ENCODE data around the gene GLB1L. TPM values are rescaled to one million over a fixed set of nuclear protein-coding genes. Genes with fewer than 3 reads are reported as not detected.

The GLB1L gene
- total RNA-seq, 3 donors from 2014 or later: 4.2 to 10.8 (median 5.8) TPM

DNA sequence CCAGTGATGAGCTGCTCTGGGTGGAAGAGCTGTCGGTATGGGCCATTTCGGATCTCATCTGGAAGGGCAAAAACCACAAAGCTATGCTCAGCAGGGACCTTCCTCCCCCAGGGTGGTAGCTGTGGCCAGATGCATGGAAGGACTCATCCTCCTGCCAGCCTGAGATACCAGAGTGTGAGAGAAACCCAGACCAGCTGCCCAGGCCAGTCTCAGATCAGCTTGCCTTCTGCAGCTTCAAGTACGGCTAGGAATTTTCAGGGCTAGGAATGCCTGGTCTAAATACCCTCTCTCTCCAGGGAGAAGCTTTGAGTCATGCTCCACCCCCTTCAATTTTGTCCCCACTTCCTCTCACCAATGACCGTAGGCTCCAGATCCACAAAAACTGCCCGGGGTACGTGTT, 6.4 kb upstream of the GLB1L start:
- H3K9me3 ChIP-seq: no peaks in the 10 kb centered on the region
- no peaks in the 10 kb centered on the region for H3K36me3 ChIP-seq (ENCODE audit: low read depth)
- TF ChIP-seq, protein P1, sequence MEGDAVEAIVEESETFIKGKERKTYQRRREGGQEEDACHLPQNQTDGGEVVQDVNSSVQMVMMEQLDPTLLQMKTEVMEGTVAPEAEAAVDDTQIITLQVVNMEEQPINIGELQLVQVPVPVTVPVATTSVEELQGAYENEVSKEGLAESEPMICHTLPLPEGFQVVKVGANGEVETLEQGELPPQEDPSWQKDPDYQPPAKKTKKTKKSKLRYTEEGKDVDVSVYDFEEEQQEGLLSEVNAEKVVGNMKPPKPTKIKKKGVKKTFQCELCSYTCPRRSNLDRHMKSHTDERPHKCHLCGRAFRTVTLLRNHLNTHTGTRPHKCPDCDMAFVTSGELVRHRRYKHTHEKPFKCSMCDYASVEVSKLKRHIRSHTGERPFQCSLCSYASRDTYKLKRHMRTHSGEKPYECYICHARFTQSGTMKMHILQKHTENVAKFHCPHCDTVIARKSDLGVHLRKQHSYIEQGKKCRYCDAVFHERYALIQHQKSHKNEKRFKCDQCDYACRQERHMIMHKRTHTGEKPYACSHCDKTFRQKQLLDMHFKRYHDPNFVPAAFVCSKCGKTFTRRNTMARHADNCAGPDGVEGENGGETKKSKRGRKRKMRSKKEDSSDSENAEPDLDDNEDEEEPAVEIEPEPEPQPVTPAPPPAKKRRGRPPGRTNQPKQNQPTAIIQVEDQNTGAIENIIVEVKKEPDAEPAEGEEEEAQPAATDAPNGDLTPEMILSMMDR (IDR thresholded peaks at IDR 0.05): no peak
- H3K4me3 ChIP-seq: no peak overlapping the region
- H3K4me1 ChIP-seq (ENCODE audit: low read depth): peaks cover 59% of the 10 kb centered on the region
- DNase-seq (no peak), ATAC-seq (no peak)
- intact Hi-C loops (cut with DNase I, micrococcal nuclease): no loop called here

DNA sequence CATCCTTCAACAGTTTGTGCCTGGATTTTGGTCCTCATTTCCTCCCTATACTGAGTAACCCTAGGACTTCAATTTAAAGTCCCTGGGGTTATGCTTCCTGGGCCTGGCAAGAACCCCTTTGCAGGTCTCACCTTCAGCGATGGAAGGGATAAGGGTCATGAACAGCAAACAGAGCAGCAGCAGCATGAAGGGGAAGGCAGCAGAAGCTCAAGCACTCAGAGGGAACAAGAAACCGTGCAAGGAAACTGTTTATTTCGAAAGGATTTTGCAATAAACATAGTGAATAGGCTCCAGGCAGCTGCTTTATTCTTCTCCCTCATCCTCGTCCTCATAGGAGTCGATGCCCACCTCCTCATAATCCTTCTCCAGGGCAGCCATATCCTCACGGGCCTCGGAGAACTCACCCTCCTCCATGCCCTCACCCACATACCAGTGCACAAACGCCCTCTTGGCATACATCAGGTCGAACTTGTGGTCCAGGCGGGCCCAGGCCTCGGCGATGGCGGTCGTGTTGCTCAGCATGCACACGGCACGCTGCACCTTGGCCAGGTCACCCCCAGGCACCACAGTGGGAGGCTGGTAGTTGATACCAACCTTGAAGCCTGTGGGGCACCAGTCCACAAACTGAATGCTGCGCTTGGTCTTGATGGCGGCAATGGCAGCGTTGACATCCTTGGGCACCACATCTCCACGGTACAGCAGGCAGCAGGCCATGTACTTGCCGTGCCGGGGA, 5.0 kb upstream of the GLB1L start:
- TF ChIP-seq, protein P1 (IDR thresholded peaks at IDR 0.05): no peak
- Histone ChIP-seq H3K9me3 (no peaks in the 10 kb centered on the region), H3K36me3 (ENCODE audit: low read depth) (no peaks in the 10 kb centered on the region), H3K4me1 (ENCODE audit: low read depth) (peaks cover 63% of the 10 kb centered on the region), H3K4me3 (no peak overlapping the region)
- intact Hi-C loops (cut with DNase I, micrococcal nuclease): no loop called here
- ATAC-seq (no peak), DNase-seq (peak in 2 of 3 donors; percentile 41 to 61)

DNA sequence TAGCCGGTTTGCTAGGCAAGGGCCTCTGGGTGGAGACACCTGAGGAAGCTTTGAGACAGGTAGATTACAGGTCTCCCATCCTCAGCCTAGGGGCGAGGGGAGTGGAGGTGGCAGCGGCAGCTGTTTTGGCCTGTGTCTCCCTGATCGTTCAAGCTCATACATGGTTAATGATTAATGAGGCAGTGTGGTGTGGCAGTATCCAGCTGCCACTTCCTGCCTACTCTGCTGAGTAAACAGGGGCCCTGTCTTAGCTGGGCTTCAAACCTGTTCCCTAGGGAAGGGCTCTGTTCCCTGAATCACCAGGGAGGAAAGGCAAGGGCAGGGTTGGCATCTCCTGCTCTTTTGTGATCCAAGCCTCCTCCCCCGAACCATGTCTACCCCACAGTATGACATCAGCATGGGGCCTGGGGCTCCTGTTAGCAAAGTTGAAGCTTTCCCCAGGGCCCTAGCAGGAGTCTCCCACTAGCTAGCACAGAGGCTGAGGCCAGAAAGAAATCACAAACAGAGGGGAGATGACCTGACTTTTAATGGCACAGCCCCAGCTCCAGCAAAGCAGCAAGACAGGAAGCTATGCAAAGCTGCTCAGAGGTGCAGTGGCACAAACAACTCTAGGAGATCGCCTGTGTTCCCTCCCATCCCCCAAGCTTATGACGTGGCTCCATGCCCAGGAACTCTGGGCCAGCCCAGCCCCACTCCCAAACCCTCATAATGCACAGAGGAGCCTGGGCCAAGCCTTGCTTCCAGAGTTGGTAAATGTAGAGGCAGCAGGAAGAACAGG, 4.1 kb upstream of the GLB1L start:
- Histone ChIP-seq H3K9me3 (no peaks in the 10 kb centered on the region), H3K4me3 (no peak overlapping the region), H3K36me3 (ENCODE audit: low read depth) (no peaks in the 10 kb centered on the region), H3K4me1 (ENCODE audit: low read depth) (peaks cover 64% of the 10 kb centered on the region)
- intact Hi-C loops (cut with DNase I, micrococcal nuclease): no loop called here
- ATAC-seq (peak; percentile 70), DNase-seq (peak; percentile 90 to 96 (median 90))
- TF ChIP-seq, protein P1 (IDR thresholded peaks at IDR 0.05): no peak

DNA sequence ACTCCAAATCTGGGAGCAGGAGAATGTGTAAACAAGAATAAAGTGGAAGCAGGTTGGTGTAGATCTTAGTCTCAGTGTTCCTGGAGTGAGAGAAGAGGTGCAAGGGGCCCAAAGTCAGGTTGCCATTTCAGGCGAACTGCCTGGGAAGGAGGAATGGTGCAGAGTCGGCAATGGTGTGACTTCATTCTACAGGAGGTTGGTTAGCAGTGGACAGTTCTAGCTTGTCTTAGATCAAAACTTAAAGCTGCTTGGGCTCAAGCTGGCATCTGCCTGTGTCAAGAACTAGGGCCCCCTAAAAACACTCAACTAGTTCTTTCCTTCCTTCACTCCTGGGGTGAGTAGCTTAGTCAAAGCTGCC, 3.6 kb upstream of the GLB1L start:
- ATAC-seq: no peak
- peaks cover 63% of the 10 kb centered on the region for H3K4me1 ChIP-seq (ENCODE audit: low read depth)
- intact Hi-C loops (cut with DNase I, micrococcal nuclease): no loop called here
- no peaks in the 10 kb centered on the region for H3K36me3 ChIP-seq (ENCODE audit: low read depth)
- no peak for DNase-seq
- TF ChIP-seq, protein P1 (IDR thresholded peaks at IDR 0.05): no peak
- H3K4me3 ChIP-seq: no peak overlapping the region
- H3K9me3 ChIP-seq: no peaks in the 10 kb centered on the region

DNA sequence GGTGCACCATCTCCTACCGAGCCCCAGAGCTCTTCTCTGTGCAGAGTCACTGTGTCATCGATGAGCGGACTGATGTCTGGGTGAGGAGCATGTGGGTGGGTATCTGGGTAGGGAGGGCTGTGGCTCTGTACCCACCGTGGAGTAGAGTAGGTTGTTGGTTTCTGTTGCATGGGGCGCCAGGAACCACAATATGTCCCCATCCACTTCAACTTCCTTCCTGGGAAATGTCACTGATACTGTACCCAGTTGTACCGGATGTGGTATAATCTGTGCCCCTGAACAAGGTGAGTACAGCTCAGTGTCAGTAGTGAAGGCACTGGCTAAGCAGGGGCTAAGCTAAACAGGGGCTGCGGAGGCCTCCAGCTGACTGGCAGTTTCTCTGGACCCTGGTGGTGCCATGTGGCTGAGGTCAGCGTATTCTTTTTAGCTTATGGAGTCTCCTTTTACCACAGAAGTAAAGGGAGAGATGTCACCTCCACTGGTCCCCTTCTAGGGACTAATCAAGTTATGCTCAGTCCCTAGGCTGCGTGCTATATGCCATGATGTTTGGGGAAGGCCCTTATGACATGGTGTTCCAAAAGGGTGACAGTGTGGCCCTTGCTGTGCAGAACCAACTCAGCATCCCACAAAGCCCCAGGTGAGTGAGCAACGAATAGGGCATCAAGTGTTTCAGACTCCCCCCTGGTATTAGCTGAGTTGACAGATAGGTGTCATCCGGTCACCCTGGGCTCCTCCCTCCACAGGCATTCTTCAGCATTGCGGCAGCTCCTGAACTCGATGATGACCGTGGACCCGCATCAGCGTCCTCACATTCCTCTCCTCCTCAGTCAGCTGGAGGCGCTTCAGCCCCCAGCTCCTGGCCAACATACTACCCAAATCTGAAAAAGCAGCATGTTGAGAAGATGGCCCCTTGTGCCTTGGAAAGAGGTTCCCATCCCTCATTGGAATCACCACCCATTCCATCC, 2.7 kb upstream of the GLB1L start:
- intact Hi-C loops (cut with DNase I, micrococcal nuclease): no loop called here
- no peak overlapping the region for H3K4me3 ChIP-seq
- no peaks in the 10 kb centered on the region for H3K36me3 ChIP-seq (ENCODE audit: low read depth)
- peak in 1 of 3 donors; percentile 64 for DNase-seq
- peak; percentile 5 for ATAC-seq
- TF ChIP-seq, protein P1 (IDR thresholded peaks at IDR 0.05): no peak
- H3K4me1 ChIP-seq (ENCODE audit: low read depth): peaks cover 63% of the 10 kb centered on the region
- no peaks in the 10 kb centered on the region for H3K9me3 ChIP-seq

Measured in mucosa of descending colon (tissue), 3 donors.